ENCODE results near the gene JMJD1C. TPM values are rescaled to one million over a fixed set of nuclear protein-coding genes. Genes with fewer than 3 reads are reported as not detected.

The JMJD1C gene
- total and polyA plus RNA-seq, 10 of the 15 experiments (the other 5 are each of a cell fraction or from before 2014, with no cell fraction given), result 31.2 to 83.3 (median 49.5) TPM

DNA sequence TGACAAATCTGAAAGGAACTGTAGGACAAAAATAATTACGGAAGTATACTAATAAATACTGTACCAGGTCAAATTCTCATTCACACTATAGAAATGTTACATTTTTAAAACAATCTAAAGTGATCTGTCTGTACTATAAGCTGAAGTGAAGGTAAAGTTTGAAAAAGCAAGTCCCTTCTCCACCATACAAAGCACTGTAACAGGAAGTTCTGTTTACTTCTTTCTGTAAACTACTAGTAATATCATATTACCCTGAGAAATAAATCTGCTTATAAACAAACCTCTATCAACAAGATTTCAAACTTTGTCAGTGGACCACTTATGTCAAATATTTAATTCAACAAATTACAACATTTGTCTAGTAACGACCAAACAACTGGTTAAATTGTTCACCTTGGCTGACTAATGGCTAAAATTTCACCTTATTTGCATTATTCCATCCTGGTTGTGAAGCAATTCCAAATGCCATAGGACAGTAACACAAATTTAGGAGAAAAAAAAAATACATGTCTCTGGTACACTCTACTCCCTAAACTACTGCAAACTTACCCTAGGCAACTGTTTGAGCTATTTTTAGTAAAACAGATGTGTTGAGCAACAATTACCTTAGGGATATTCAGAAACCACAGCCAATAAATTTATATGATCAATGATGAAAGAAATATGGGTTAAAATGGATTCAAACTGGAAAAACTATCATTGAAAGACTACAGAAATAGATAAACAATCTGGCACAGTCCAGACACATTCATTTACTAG is 206.7 kb downstream of the JMJD1C start:
- in situ Hi-C loops (cut with MboI) (no loop called here), intact Hi-C loops (cut with micrococcal nuclease; ENCODE audit: unreplicated experiment) (loop anchor here (2.0 kb wide), 2 partner anchors 84 to 370 kb away; no protein-coding TSS in a partner anchor)
- POLR2A ChIA-PET, result interaction anchor here (0.5 to 2.8 kb wide), 6 partner anchors 17 to 369 kb away, joined by 3 to 6 read pairs (median 4); no protein-coding TSS in a partner anchor
- no peaks in the 10 kb centered on the region for H3K27me3 ChIP-seq (replicated peaks in 1 of 2; ENCODE audit: control insufficient read depth in 2 of 2, insufficient read depth in 2 of 2, low read length in 1 of 2)
- H3K9me3 ChIP-seq (replicated peaks; ENCODE audit: control insufficient read depth, insufficient read depth, low read length), result no peaks in the 10 kb centered on the region; the same call in 2 of the 3 replicates
- peak; percentile 8; the same call in 2 of the 3 replicates for ATAC-seq
- H3K27ac ChIP-seq (ENCODE audit: control insufficient read depth, insufficient read depth), result peak overlapping the region; percentile 40; the same call in 1 of the 2 replicates
- CTCF ChIA-PET, result interaction anchor here (0.6 to 5.4 kb wide), 8 partner anchors 10 to 461 kb away, joined by 3 to 33 read pairs (median 4); no protein-coding TSS in a partner anchor
- FAIRE-seq, result peak; percentile 62
- peaks cover 37% of the 10 kb centered on the region for H3K4me1 ChIP-seq (ENCODE audit: control insufficient read depth, insufficient read depth, low read length)
- H3K9ac ChIP-seq (ENCODE audit: control insufficient read depth, insufficient read depth, low read length), result 0 out of 2 replicates have a peak overlapping the region, but pooled peaks have one; percentile 8
- no peak overlapping the region for H2AFZ ChIP-seq (ENCODE audit: control insufficient read depth, low read depth, low read length)
- no TSS peak for BruUV-seq (replicated peaks)
- TF ChIP-seq, protein P1, sequence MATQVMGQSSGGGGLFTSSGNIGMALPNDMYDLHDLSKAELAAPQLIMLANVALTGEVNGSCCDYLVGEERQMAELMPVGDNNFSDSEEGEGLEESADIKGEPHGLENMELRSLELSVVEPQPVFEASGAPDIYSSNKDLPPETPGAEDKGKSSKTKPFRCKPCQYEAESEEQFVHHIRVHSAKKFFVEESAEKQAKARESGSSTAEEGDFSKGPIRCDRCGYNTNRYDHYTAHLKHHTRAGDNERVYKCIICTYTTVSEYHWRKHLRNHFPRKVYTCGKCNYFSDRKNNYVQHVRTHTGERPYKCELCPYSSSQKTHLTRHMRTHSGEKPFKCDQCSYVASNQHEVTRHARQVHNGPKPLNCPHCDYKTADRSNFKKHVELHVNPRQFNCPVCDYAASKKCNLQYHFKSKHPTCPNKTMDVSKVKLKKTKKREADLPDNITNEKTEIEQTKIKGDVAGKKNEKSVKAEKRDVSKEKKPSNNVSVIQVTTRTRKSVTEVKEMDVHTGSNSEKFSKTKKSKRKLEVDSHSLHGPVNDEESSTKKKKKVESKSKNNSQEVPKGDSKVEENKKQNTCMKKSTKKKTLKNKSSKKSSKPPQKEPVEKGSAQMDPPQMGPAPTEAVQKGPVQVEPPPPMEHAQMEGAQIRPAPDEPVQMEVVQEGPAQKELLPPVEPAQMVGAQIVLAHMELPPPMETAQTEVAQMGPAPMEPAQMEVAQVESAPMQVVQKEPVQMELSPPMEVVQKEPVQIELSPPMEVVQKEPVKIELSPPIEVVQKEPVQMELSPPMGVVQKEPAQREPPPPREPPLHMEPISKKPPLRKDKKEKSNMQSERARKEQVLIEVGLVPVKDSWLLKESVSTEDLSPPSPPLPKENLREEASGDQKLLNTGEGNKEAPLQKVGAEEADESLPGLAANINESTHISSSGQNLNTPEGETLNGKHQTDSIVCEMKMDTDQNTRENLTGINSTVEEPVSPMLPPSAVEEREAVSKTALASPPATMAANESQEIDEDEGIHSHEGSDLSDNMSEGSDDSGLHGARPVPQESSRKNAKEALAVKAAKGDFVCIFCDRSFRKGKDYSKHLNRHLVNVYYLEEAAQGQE (IDR thresholded peaks at IDR 0.05; ENCODE audit: low read depth, low read length), result no peak
- TF ChIP-seq JUNB (IDR thresholded peaks at IDR 0.05), result no peak
- 0 out of 4 replicates have a peak, but pooled peaks of 1 of the 2 experiments have one; percentile 33 for TF ChIP-seq ETV6 (conservative IDR thresholded peaks at IDR 0.05 in 1 of 2, IDR thresholded peaks at IDR 0.05 in 1 of 2; ENCODE audit: borderline replicate concordance in 1 of 2, low read depth in 1 of 2)
- 0 out of 2 replicates have a peak, but pooled peaks have one; percentile 8 for TF ChIP-seq MEF2A (IDR thresholded peaks at IDR 0.05; ENCODE audit: insufficient read depth, low read depth, low read length)
- no peak for TF ChIP-seq MTA3 (IDR thresholded peaks at IDR 0.05; ENCODE audit: borderline replicate concordance, low read length)
- no peak for TF ChIP-seq NRF1 (conservative IDR thresholded peaks at IDR 0.05; ENCODE audit: low read depth, low read length)
- TF ChIP-seq CBFB (IDR thresholded peaks at IDR 0.05; ENCODE audit: low read depth), result no peak
- peak overlapping the region; percentile 93 for H3K4me2 ChIP-seq (ENCODE audit: control insufficient read depth, insufficient read depth)
- peaks cover 0 to 10% of the 10 kb centered on the region in 2 experiments; a peak in 2 of 4 replicates for H3K36me3 ChIP-seq (ENCODE audit: control insufficient read depth in 2 of 2, insufficient read depth in 2 of 2, low read length in 1 of 2)
- H4K20me1 ChIP-seq (ENCODE audit: control insufficient read depth, insufficient read depth), result peaks cover 2% of the 10 kb centered on the region; the same call in 1 of the 2 replicates
- DNase-seq (ENCODE audit: low read depth, low spot score), result no peak
- WGBS (ENCODE audit: insufficient coverage, insufficient replicate concordance, low lambda C conversion rate, missing lambda C conversion rate), result 0% methylated on average over 2 of the region's 2 CpGs
- peak overlapping the region; percentile 35 for H3K4me3 ChIP-seq
- RAD21 ChIA-PET (ENCODE audit: unreplicated experiment), result interaction anchor here (0.6 to 6.7 kb wide), 9 partner anchors 9 to 461 kb away, joined by 3 to 67 read pairs (median 4); no protein-coding TSS in a partner anchor
- SMC1A ChIA-PET (ENCODE audit: uncharacterized antibody, unreplicated experiment), result interaction anchor here (1.0 to 6.9 kb wide), 12 partner anchors 9 to 370 kb away, joined by 3 to 68 read pairs (median 4); no protein-coding TSS in a partner anchor
- peaks cover 99% of the 10 kb centered on the region for H3K79me2 ChIP-seq (ENCODE audit: control insufficient read depth, insufficient read depth, low read length)

Data from GM12878 (cell line).